GM12878 (cell line): ENCODE data around the gene BEST2. TPM values are rescaled to one million over a fixed set of nuclear protein-coding genes. Genes with fewer than 3 reads are reported as not detected.

Experiments
- BACH1 ChIP-seq: fragments of 450-650 bp; IDR thresholded peaks from 2 replicates; pipeline ENCODE4 v1.6.1; 2017; ENCODE audit warnings: mild to moderate bottlenecking, borderline replicate concordance
- HSF1 ChIP-seq: fragments of 150-350 bp; IDR thresholded peaks from 2 replicates; pipeline ENCODE4 v1.6.1; 2014; ENCODE audit warnings: mild to moderate bottlenecking, low read depth, low read length
- IRF3 ChIP-seq: fragments of 450-650 bp; IDR thresholded peaks from 2 replicates; pipeline ENCODE4 v1.6.1; 2014; ENCODE audit warnings: mild to moderate bottlenecking
- RB1 ChIP-seq: fragments of 450-650 bp; formaldehyde crosslinking; IDR thresholded peaks from 2 replicates; pipeline ENCODE4 v1.6.1; 2017; ENCODE audit warnings: mild to moderate bottlenecking, borderline replicate concordance
- SMARCA5 ChIP-seq: fragments of 450-650 bp; IDR thresholded peaks from 2 replicates; pipeline ENCODE4 v1.6.1; 2017; ENCODE audit warnings: mild to moderate bottlenecking
- polyA plus RNA-seq, 11 experiments: library from polyadenylated mRNA; depleted of rRNA in 4 of 11; unstranded in 6 of 11; stranded (reverse) in 5 of 11; fragments of >200 nt; fragmentation: Nextera tagmentation in 4 of 11; fragmentation: Illumina TruSeq in 1 of 11; extraction: Ambion mirVana in 4 of 11; extraction: Trizol in 1 of 11; gene quantifications; 1 replicate in 1 of 11; 2 replicates in 10 of 11; pipeline versions ENCODE4 v1.2.1 to v1.2.3, GENCODE V29; 2011 to 2016; ENCODE audit warnings: inconsistent platforms in 2 of 11, missing spikeins in 2 of 11, low read depth in 1 of 11
- total RNA-seq, 4 experiments: library from RNA; depleted of rRNA in 3 of 4; stranded (reverse); fragments of >200 nt in 3 of 4; fragmentation: Illumina TruSeq in 1 of 4; extraction: Trizol in 1 of 4; gene quantifications; 2 replicates each; pipeline versions ENCODE4 v1.2.1 to v1.2.3, GENCODE V29; 2013 to 2021
- TF ChIP-seq, protein P1 (sequence below): fragments of 450-650 bp; IDR thresholded peaks from 2 replicates; pipeline ENCODE4 v1.6.1; 2017; ENCODE audit warnings: mild to moderate bottlenecking, moderate library complexity
- TF ChIP-seq, protein P2 (sequence below): fragments of 450-650 bp; formaldehyde crosslinking; IDR thresholded peaks from 2 replicates; pipeline ENCODE4 v1.4.0; 2022; ENCODE audit warnings: mild to moderate bottlenecking, moderate library complexity
- TF ChIP-seq, protein P3 (sequence below): fragments of 450-650 bp; IDR thresholded peaks from 2 replicates; pipeline ENCODE4 v1.6.1; 2016; ENCODE audit warnings: mild to moderate bottlenecking, moderate library complexity, borderline replicate concordance
- TF ChIP-seq, protein P4 (sequence below): IDR thresholded peaks from 2 replicates; pipeline ENCODE4 v1.6.1; 2012; ENCODE audit warnings: low read length, inconsistent platforms

BEST2 gene
- total and polyA plus RNA-seq, 10 of the 15 experiments (the other 5 are each of a cell fraction or from before 2014, with no cell fraction given), result not detected

- TF ChIP-seq RB1, result no peak
- TF ChIP-seq, protein P1, sequence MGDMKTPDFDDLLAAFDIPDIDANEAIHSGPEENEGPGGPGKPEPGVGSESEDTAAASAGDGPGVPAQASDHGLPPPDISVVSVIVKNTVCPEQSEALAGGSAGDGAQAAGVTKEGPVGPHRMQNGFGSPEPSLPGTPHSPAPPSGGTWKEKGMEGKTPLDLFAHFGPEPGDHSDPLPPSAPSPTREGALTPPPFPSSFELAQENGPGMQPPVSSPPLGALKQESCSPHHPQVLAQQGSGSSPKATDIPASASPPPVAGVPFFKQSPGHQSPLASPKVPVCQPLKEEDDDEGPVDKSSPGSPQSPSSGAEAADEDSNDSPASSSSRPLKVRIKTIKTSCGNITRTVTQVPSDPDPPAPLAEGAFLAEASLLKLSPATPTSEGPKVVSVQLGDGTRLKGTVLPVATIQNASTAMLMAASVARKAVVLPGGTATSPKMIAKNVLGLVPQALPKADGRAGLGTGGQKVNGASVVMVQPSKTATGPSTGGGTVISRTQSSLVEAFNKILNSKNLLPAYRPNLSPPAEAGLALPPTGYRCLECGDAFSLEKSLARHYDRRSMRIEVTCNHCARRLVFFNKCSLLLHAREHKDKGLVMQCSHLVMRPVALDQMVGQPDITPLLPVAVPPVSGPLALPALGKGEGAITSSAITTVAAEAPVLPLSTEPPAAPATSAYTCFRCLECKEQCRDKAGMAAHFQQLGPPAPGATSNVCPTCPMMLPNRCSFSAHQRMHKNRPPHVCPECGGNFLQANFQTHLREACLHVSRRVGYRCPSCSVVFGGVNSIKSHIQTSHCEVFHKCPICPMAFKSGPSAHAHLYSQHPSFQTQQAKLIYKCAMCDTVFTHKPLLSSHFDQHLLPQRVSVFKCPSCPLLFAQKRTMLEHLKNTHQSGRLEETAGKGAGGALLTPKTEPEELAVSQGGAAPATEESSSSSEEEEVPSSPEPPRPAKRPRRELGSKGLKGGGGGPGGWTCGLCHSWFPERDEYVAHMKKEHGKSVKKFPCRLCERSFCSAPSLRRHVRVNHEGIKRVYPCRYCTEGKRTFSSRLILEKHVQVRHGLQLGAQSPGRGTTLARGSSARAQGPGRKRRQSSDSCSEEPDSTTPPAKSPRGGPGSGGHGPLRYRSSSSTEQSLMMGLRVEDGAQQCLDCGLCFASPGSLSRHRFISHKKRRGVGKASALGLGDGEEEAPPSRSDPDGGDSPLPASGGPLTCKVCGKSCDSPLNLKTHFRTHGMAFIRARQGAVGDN, result no peak
- TF ChIP-seq, protein P2, sequence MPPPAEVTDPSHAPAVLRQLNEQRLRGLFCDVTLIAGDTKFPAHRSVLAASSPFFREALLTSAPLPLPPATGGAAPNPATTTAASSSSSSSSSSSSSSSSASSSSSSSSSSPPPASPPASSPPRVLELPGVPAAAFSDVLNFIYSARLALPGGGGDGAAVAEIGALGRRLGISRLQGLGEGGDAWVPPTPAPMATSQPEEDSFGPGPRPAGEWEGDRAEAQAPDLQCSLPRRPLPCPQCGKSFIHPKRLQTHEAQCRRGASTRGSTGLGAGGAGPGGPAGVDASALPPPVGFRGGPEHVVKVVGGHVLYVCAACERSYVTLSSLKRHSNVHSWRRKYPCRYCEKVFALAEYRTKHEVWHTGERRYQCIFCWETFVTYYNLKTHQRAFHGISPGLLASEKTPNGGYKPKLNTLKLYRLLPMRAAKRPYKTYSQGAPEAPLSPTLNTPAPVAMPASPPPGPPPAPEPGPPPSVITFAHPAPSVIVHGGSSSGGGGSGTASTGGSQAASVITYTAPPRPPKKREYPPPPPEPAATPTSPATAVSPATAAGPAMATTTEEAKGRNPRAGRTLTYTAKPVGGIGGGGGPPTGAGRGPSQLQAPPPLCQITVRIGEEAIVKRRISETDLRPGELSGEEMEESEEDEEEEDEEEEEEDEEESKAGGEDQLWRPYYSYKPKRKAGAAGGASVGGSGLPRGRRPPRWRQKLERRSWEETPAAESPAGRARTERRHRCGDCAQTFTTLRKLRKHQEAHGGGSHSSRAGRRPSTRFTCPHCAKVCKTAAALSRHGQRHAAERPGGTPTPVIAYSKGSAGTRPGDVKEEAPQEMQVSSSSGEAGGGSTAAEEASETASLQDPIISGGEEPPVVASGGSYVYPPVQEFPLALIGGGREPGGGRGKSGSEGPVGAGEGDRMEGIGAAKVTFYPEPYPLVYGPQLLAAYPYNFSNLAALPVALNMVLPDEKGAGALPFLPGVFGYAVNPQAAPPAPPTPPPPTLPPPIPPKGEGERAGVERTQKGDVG (CRISPR knock-in tag), result no peak
- TF ChIP-seq, protein P3, sequence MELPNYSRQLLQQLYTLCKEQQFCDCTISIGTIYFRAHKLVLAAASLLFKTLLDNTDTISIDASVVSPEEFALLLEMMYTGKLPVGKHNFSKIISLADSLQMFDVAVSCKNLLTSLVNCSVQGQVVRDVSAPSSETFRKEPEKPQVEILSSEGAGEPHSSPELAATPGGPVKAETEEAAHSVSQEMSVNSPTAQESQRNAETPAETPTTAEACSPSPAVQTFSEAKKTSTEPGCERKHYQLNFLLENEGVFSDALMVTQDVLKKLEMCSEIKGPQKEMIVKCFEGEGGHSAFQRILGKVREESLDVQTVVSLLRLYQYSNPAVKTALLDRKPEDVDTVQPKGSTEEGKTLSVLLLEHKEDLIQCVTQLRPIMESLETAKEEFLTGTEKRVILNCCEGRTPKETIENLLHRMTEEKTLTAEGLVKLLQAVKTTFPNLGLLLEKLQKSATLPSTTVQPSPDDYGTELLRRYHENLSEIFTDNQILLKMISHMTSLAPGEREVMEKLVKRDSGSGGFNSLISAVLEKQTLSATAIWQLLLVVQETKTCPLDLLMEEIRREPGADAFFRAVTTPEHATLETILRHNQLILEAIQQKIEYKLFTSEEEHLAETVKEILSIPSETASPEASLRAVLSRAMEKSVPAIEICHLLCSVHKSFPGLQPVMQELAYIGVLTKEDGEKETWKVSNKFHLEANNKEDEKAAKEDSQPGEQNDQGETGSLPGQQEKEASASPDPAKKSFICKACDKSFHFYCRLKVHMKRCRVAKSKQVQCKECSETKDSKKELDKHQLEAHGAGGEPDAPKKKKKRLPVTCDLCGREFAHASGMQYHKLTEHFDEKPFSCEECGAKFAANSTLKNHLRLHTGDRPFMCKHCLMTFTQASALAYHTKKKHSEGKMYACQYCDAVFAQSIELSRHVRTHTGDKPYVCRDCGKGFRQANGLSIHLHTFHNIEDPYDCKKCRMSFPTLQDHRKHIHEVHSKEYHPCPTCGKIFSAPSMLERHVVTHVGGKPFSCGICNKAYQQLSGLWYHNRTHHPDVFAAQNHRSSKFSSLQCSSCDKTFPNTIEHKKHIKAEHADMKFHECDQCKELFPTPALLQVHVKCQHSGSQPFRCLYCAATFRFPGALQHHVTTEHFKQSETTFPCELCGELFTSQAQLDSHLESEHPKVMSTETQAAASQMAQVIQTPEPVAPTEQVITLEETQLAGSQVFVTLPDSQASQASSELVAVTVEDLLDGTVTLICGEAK, result no peak
- 0 out of 2 replicates have a peak, but pooled peaks have one; percentile 23 for TF ChIP-seq SMARCA5
- no peak for TF ChIP-seq HSF1
- TF ChIP-seq BACH1, result no peak
- TF ChIP-seq, protein P4, sequence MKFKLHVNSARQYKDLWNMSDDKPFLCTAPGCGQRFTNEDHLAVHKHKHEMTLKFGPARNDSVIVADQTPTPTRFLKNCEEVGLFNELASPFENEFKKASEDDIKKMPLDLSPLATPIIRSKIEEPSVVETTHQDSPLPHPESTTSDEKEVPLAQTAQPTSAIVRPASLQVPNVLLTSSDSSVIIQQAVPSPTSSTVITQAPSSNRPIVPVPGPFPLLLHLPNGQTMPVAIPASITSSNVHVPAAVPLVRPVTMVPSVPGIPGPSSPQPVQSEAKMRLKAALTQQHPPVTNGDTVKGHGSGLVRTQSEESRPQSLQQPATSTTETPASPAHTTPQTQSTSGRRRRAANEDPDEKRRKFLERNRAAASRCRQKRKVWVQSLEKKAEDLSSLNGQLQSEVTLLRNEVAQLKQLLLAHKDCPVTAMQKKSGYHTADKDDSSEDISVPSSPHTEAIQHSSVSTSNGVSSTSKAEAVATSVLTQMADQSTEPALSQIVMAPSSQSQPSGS, result no peak
- no peak for TF ChIP-seq IRF3
Measured at GRCh38 chr19:12783291-12783848, 31.8 kb downstream of the BEST2 start (continued).
